H1 (cell line): ENCODE measurements around the gene TBC1D9. TPM values are rescaled to one million over a fixed set of nuclear protein-coding genes. Genes with fewer than 3 reads are reported as not detected.

Experiments used
- BCL11A ChIP-seq, 2 experiments: IDR thresholded peaks; one replicate each; pipeline ENCODE4 v1.6.1; 2011; ENCODE audit warnings: low read depth in 2 of 2, low read length in 2 of 2, mild to moderate bottlenecking in 2 of 2
- SAP30 ChIP-seq: fragments of 300-600 bp; sonication (generic); IDR thresholded peaks from 2 replicates; pipeline ENCODE4 v1.7.1; 2012; ENCODE audit warnings: low read length, moderate library complexity, mild to moderate bottlenecking, inconsistent platforms; ENCODE audit not compliant: insufficient read depth, insufficient replicate concordance
- SUZ12 ChIP-seq: fragments of 200-600 bp; sonication (generic); IDR thresholded peaks from 2 replicates; pipeline ENCODE4 v1.6.1; 2012; ENCODE audit warnings: mild to moderate bottlenecking, inconsistent platforms, low read length, moderate library complexity, mixed read lengths
- polyA plus RNA-seq, 7 experiments: library from polyadenylated mRNA; depleted of rRNA in 3 of 7; stranded (reverse) in 5 of 7; unstranded in 2 of 7; fragments of >200 nt in 5 of 7; fragments of 200-250 nt in 2 of 7; gene quantifications; 1 replicate in 5 of 7; 2 replicates in 1 of 7; 4 replicates in 1 of 7; pipeline versions ENCODE4 v1.2.1 to v1.2.3, GENCODE V29; 2011 to 2013; ENCODE audit warnings: missing spikeins in 2 of 7, mixed read lengths in 2 of 7
- total RNA-seq: library from RNA; stranded (reverse); fragmentation: NEBNext Ultra II Directional; extraction: Animal tissue kit (Norgen Biotek cat#: 25700); gene quantifications from 2 replicates; pipeline ENCODE4 v1.2.1, GENCODE V29; 2021

TBC1D9 gene
- total and polyA plus RNA-seq, 2 of the 8 experiments (the other 6 are each of a cell fraction or from before 2014, with no cell fraction given), result 0.94 to 1.0 TPM

- TF ChIP-seq BCL11A (IDR thresholded peaks at IDR 0.05; ENCODE audit: low read depth in 2 of 2, low read length in 2 of 2), result no peak
- TF ChIP-seq SAP30, result no peak
- TF ChIP-seq SUZ12, result no peak
These were observed 13.4 kb downstream of the TBC1D9 start (continued) for GRCh38 chr4:140742838-140743193.
